ENCODE measurements around the gene PTDSS2.
"Not testable (repeated sequence)": the region's sequence is repeated elsewhere in the genome, so short reads cannot be mapped to it uniquely, and the experiment has no call there.

Gene PTDSS2

GRCh38 chr11:414318-414857 lies 35.7 kb upstream of the PTDSS2 start:
- no peak for DNase-seq

GRCh38 chr11:415640-416041 lies 34.4 kb upstream of the PTDSS2 start:
- no peak for DNase-seq

GRCh38 chr11:416051-416756 lies 33.9 kb upstream of the PTDSS2 start:
- peak; percentile 80 for DNase-seq

GRCh38 chr11:416757-417621 lies 33.1 kb upstream of the PTDSS2 start:
- peak; percentile 95 for DNase-seq

GRCh38 chr11:417652-418342 lies 32.3 kb upstream of the PTDSS2 start:
- DNase-seq: peak; percentile 69

- no peak for DNase-seq
Observed at GRCh38 chr11:418343-419247, 31.5 kb upstream of the PTDSS2 start.

- no peak for DNase-seq
Observed at GRCh38 chr11:419248-420005, 30.7 kb upstream of the PTDSS2 start.

GRCh38 chr11:420054-420910 lies 29.8 kb upstream of the PTDSS2 start:
- no peak for DNase-seq

- DNase-seq: no peak
Observed at GRCh38 chr11:420911-421321, 29.2 kb upstream of the PTDSS2 start.

- no peak for DNase-seq
Observed at GRCh38 chr11:422249-422656, 27.8 kb upstream of the PTDSS2 start.

GRCh38 chr11:424232-424631 lies 25.8 kb upstream of the PTDSS2 start:
- no peak for DNase-seq

GRCh38 chr11:424766-425165 lies 25.3 kb upstream of the PTDSS2 start:
- not testable (repeated sequence) for DNase-seq

GRCh38 chr11:425301-425700 lies 24.8 kb upstream of the PTDSS2 start:
- no peak for DNase-seq

- no peak for DNase-seq
Observed at GRCh38 chr11:426851-427250, 23.2 kb upstream of the PTDSS2 start.

GRCh38 chr11:428295-428694 lies 21.8 kb upstream of the PTDSS2 start:
- no peak for DNase-seq

GRCh38 chr11:429391-429790 lies 20.7 kb upstream of the PTDSS2 start:
- no peak for DNase-seq

GRCh38 chr11:429931-430456 lies 20.1 kb upstream of the PTDSS2 start:
- DNase-seq: peak; percentile 61

GRCh38 chr11:431921-432320 lies 18.2 kb upstream of the PTDSS2 start:
- DNase-seq: no peak

GRCh38 chr11:432501-433100 lies 17.5 kb upstream of the PTDSS2 start:
- no peak for DNase-seq

- no peak for DNase-seq
Observed at GRCh38 chr11:433111-433510, 17.0 kb upstream of the PTDSS2 start.
